Stimulated activated naive CD8-positive, alpha-beta T cell treated with anti-CD3 and anti-CD28 coated beads, Interleukin-15, Interleukin-2, amounts not matched to agents 100 ng/mL and 50 ng/mL, for 24 hours (primary cell): ENCODE measurements around the gene TMEM51.
"Not testable (repeated sequence)": the region's sequence is repeated elsewhere in the genome, so short reads cannot be mapped to it uniquely, and the experiment has no call there.

Experiments
- H3K27ac Mint-ChIP-seq: one replicate; pipeline ENCODE4 v1.8.0; 2021; ENCODE audit warnings: mild to moderate bottlenecking, mixed read lengths
- H3K27me3 Mint-ChIP-seq: one replicate; pipeline ENCODE4 v1.8.0; 2021; ENCODE audit warnings: mixed read lengths
- H3K36me3 Mint-ChIP-seq: one replicate; pipeline ENCODE4 v1.8.0; 2021; ENCODE audit warnings: low read depth, mixed read lengths
- H3K4me1 Mint-ChIP-seq: one replicate; pipeline ENCODE4 v1.8.0; 2021; ENCODE audit warnings: low read depth, mixed read lengths
- H3K4me3 Mint-ChIP-seq: one replicate; pipeline ENCODE4 v1.8.0; 2021; ENCODE audit warnings: mild to moderate bottlenecking, mixed read lengths
- H3K9me3 Mint-ChIP-seq: one replicate; pipeline ENCODE4 v1.8.0; 2021; ENCODE audit warnings: mixed read lengths

TMEM51 gene

GRCh38 chr1:15120251-15120945, 33.1 kb upstream of the TMEM51 start:
- Mint-ChIP-seq H3K36me3 (no peaks in the 10 kb centered on the region), H3K27ac (no peak overlapping the region), H3K4me3 (no peak overlapping the region), H3K27me3 (no peaks in the 10 kb centered on the region), H3K4me1 (no peaks in the 10 kb centered on the region), H3K9me3 (no peaks in the 10 kb centered on the region)

- Mint-ChIP-seq H3K4me3 (no peak overlapping the region), H3K4me1 (no peaks in the 10 kb centered on the region), H3K27me3 (no peaks in the 10 kb centered on the region), H3K27ac (no peak overlapping the region), H3K36me3 (no peaks in the 10 kb centered on the region), H3K9me3 (no peaks in the 10 kb centered on the region)
Observed at GRCh38 chr1:15122331-15122730, 31.2 kb upstream of the TMEM51 start.

- H3K27ac Mint-ChIP-seq: no peak overlapping the region
- H3K9me3 Mint-ChIP-seq: no peaks in the 10 kb centered on the region
- no peak overlapping the region for H3K4me3 Mint-ChIP-seq
- H3K27me3 Mint-ChIP-seq: no peaks in the 10 kb centered on the region
- H3K4me1 Mint-ChIP-seq: no peaks in the 10 kb centered on the region
- H3K36me3 Mint-ChIP-seq: no peaks in the 10 kb centered on the region
Observed at GRCh38 chr1:15123270-15123669, 30.3 kb upstream of the TMEM51 start.

- H3K27me3 Mint-ChIP-seq: no peaks in the 10 kb centered on the region
- no peaks in the 10 kb centered on the region for H3K4me1 Mint-ChIP-seq
- no peak overlapping the region for H3K27ac Mint-ChIP-seq
- no peaks in the 10 kb centered on the region for H3K36me3 Mint-ChIP-seq
- no peaks in the 10 kb centered on the region for H3K9me3 Mint-ChIP-seq
- H3K4me3 Mint-ChIP-seq: no peak overlapping the region
Observed at GRCh38 chr1:15123925-15124324, 29.6 kb upstream of the TMEM51 start.

- Mint-ChIP-seq H3K4me3 (no peak overlapping the region), H3K36me3 (no peaks in the 10 kb centered on the region), H3K27ac (no peak overlapping the region), H3K27me3 (no peaks in the 10 kb centered on the region), H3K4me1 (no peaks in the 10 kb centered on the region), H3K9me3 (no peaks in the 10 kb centered on the region)
Observed at GRCh38 chr1:15124362-15125100, 29.0 kb upstream of the TMEM51 start.

GRCh38 chr1:15125101-15125745, 28.3 kb upstream of the TMEM51 start:
- Mint-ChIP-seq H3K27ac (no peak overlapping the region), H3K27me3 (no peaks in the 10 kb centered on the region), H3K4me3 (no peak overlapping the region), H3K9me3 (no peaks in the 10 kb centered on the region), H3K4me1 (no peaks in the 10 kb centered on the region), H3K36me3 (no peaks in the 10 kb centered on the region)

- H3K4me1 Mint-ChIP-seq: no peaks in the 10 kb centered on the region
- no peak overlapping the region for H3K27ac Mint-ChIP-seq
- no peak overlapping the region for H3K4me3 Mint-ChIP-seq
- no peaks in the 10 kb centered on the region for H3K36me3 Mint-ChIP-seq
- H3K27me3 Mint-ChIP-seq: peaks cover 6% of the 10 kb centered on the region
- H3K9me3 Mint-ChIP-seq: no peaks in the 10 kb centered on the region
Observed at GRCh38 chr1:15128077-15128476, 25.5 kb upstream of the TMEM51 start.

- Mint-ChIP-seq H3K4me1 (no peaks in the 10 kb centered on the region), H3K27me3 (peaks cover 11% of the 10 kb centered on the region), H3K27ac (no peak overlapping the region), H3K4me3 (no peak overlapping the region), H3K9me3 (no peaks in the 10 kb centered on the region), H3K36me3 (no peaks in the 10 kb centered on the region)
Observed at GRCh38 chr1:15128520-15129313, 24.8 kb upstream of the TMEM51 start.

- Mint-ChIP-seq H3K9me3 (no peaks in the 10 kb centered on the region), H3K36me3 (no peaks in the 10 kb centered on the region), H3K27me3 (peaks cover 21% of the 10 kb centered on the region), H3K4me1 (no peaks in the 10 kb centered on the region), H3K4me3 (no peak overlapping the region), H3K27ac (no peak overlapping the region)
Observed at GRCh38 chr1:15129944-15130343, 23.6 kb upstream of the TMEM51 start.

- no peaks in the 10 kb centered on the region for H3K4me1 Mint-ChIP-seq
- no peak overlapping the region for H3K4me3 Mint-ChIP-seq
- H3K9me3 Mint-ChIP-seq: no peaks in the 10 kb centered on the region
- H3K27me3 Mint-ChIP-seq: peaks cover 28% of the 10 kb centered on the region
- no peak overlapping the region for H3K27ac Mint-ChIP-seq
- no peaks in the 10 kb centered on the region for H3K36me3 Mint-ChIP-seq
Observed at GRCh38 chr1:15130607-15131006, 22.9 kb upstream of the TMEM51 start.

GRCh38 chr1:15132965-15133364, 20.6 kb upstream of the TMEM51 start:
- H3K4me3 Mint-ChIP-seq: no peak overlapping the region
- H3K4me1 Mint-ChIP-seq: no peaks in the 10 kb centered on the region
- H3K27me3 Mint-ChIP-seq: peaks cover 47% of the 10 kb centered on the region
- no peaks in the 10 kb centered on the region for H3K9me3 Mint-ChIP-seq
- no peak overlapping the region for H3K27ac Mint-ChIP-seq
- H3K36me3 Mint-ChIP-seq: no peaks in the 10 kb centered on the region

GRCh38 chr1:15134285-15134684, 19.3 kb upstream of the TMEM51 start:
- no peaks in the 10 kb centered on the region for H3K36me3 Mint-ChIP-seq
- no peaks in the 10 kb centered on the region for H3K9me3 Mint-ChIP-seq
- peaks cover 56% of the 10 kb centered on the region for H3K27me3 Mint-ChIP-seq
- H3K4me3 Mint-ChIP-seq: no peak overlapping the region
- H3K4me1 Mint-ChIP-seq: no peaks in the 10 kb centered on the region
- no peak overlapping the region for H3K27ac Mint-ChIP-seq

GRCh38 chr1:15135604-15136003, 17.9 kb upstream of the TMEM51 start:
- not testable (repeated sequence) for H3K36me3 Mint-ChIP-seq, H3K9me3 Mint-ChIP-seq, H3K4me3 Mint-ChIP-seq, H3K27ac Mint-ChIP-seq, H3K4me1 Mint-ChIP-seq
- peaks cover 58% of the 10 kb centered on the region for H3K27me3 Mint-ChIP-seq

- no peak overlapping the region for H3K27ac Mint-ChIP-seq
- no peaks in the 10 kb centered on the region for H3K4me1 Mint-ChIP-seq
- H3K9me3 Mint-ChIP-seq: no peaks in the 10 kb centered on the region
- H3K36me3 Mint-ChIP-seq: no peaks in the 10 kb centered on the region
- no peak overlapping the region for H3K4me3 Mint-ChIP-seq
- peaks cover 65% of the 10 kb centered on the region for H3K27me3 Mint-ChIP-seq
Observed at GRCh38 chr1:15137809-15138208, 15.7 kb upstream of the TMEM51 start.
